GM12878 (cell line): Measurements from ENCODE around the gene CAPN14. TPM values are rescaled to one million over a fixed set of nuclear protein-coding genes. Genes with fewer than 3 reads are reported as not detected.
"Not testable (repeated sequence)": the region's sequence is repeated elsewhere in the genome, so short reads cannot be mapped to it uniquely, and the experiment has no call there.

ENCODE experiments used
- ATAC-seq: fragments of 200-7000 bp; cut with Tn5 transposase; 3 replicates; pipeline ENCODE4 v1.9.1; 2020; ENCODE audit warnings: mild to moderate bottlenecking, moderate library complexity
- BruUV-seq: library from RNA; stranded (reverse); fragments of 400-500 nt; replicated peaks from 2 replicates; lab custom pipeline; 2021; lab: Mats Ljungman, UMichigan
- CTCF ChIA-PET: fragments of 300-600 bp; sonication (Branson Sonifier 250); formaldehyde crosslinking; extraction: SDS; loops from one replicate; lab custom pipeline; 2021; ENCODE audit warnings: inconsistent platforms; lab: Yijun Ruan, JAX
- POLR2A ChIA-PET: fragments of 350-600 bp; formaldehyde crosslinking; extraction: SDS; loops from one replicate; lab custom pipeline; 2021; ENCODE audit warnings: inconsistent platforms; lab: Charles Lee
- RAD21 ChIA-PET: fragments of 300-600 bp; sonication (Branson Sonifier 250); formaldehyde crosslinking; loops from one replicate; lab custom pipeline; 2023; ENCODE audit warnings: antibody characterized with exemption; ENCODE audit not compliant: unreplicated experiment; lab: Charles Lee
- SMC1A ChIA-PET: fragments of 300-600 bp; sonication (Branson Sonifier 250); formaldehyde crosslinking; loops from one replicate; lab custom pipeline; 2023; ENCODE audit not compliant: unreplicated experiment, uncharacterized antibody; lab: Charles Lee
- DNase-seq: peaks from one replicate; pipeline ENCODE4 v3.0.0-alpha.2; 2011; ENCODE audit warnings: low read depth, low spot score
- FAIRE-seq: peaks from 3 replicates; lab custom pipeline; 2011; peaks lifted over from hg19 to GRCh38; lab: Jason Lieb, UNC
- H2AFZ ChIP-seq: 2 replicates; pipeline ENCODE4 v1.6.0; 2011; ENCODE audit warnings: low read depth, low read length, control low read depth; ENCODE audit not compliant: control insufficient read depth
- H3K27ac ChIP-seq: 2 replicates; pipeline ENCODE4 v1.5.1; 2011; ENCODE audit warnings: control low read depth; ENCODE audit not compliant: control insufficient read depth, insufficient read depth
- H3K27me3 ChIP-seq, 2 experiments: replicated peaks in 1 of 2; 2 replicates each; pipeline versions ENCODE4 v1.6.0 to v1.6.1; 2011; ENCODE audit warnings: low read length in 1 of 2; ENCODE audit not compliant: control insufficient read depth in 2 of 2, insufficient read depth in 2 of 2
- H3K36me3 ChIP-seq, 2 experiments: 2 replicates each; pipeline ENCODE4 v1.5.1; 2011; ENCODE audit warnings: low read length in 1 of 2; ENCODE audit not compliant: control insufficient read depth in 2 of 2, insufficient read depth in 2 of 2
- H3K4me1 ChIP-seq: 2 replicates; pipeline ENCODE4 v1.6.1; 2011; ENCODE audit warnings: mild to moderate bottlenecking, low read length, moderate library complexity, mixed read lengths; ENCODE audit not compliant: control insufficient read depth, insufficient read depth
- H3K4me2 ChIP-seq: 2 replicates; pipeline ENCODE4 v1.6.0; 2011; ENCODE audit warnings: control low read depth; ENCODE audit not compliant: control insufficient read depth, insufficient read depth
- H3K4me3 ChIP-seq: fragments of 200-600 bp; sonication (generic); 2 replicates; pipeline ENCODE4 v1.5.1; 2016
- H3K79me2 ChIP-seq: 2 replicates; pipeline ENCODE4 v1.6.0; 2011; ENCODE audit warnings: low read length; ENCODE audit not compliant: control insufficient read depth, insufficient read depth
- H3K9ac ChIP-seq: 2 replicates; pipeline ENCODE4 v1.8.0; 2011; ENCODE audit warnings: low read length, control low read depth, mixed read lengths; ENCODE audit not compliant: control insufficient read depth, insufficient read depth
- H3K9me3 ChIP-seq: replicated peaks from 3 replicates; pipeline ENCODE4 v1.5.1; 2011; ENCODE audit warnings: mild to moderate bottlenecking, low read length; ENCODE audit not compliant: control insufficient read depth, insufficient read depth
- H4K20me1 ChIP-seq: 2 replicates; pipeline ENCODE4 v1.6.0; 2011; ENCODE audit not compliant: control insufficient read depth, insufficient read depth
- CEBPB ChIP-seq, 2 experiments: fragments of 150-350 bp in 1 of 2; IDR thresholded peaks; 2 replicates each; pipeline ENCODE4 v1.6.1; 2012 to 2014; ENCODE audit warnings: low read depth in 2 of 2, low read length in 2 of 2, borderline replicate concordance in 1 of 2, inconsistent platforms in 1 of 2
- FOS ChIP-seq: IDR thresholded peaks from 3 replicates; pipeline ENCODE4 v1.6.1; 2011; ENCODE audit warnings: borderline replicate concordance; ENCODE audit not compliant: insufficient read length; ENCODE audit errors: extremely low read depth
- FOXM1 ChIP-seq: IDR thresholded peaks from 2 replicates; pipeline ENCODE4 v1.6.1; 2012; ENCODE audit warnings: low read depth, mild to moderate bottlenecking, inconsistent platforms, low read length, moderate library complexity
- JUND ChIP-seq: IDR thresholded peaks from 2 replicates; pipeline ENCODE4 v1.6.1; 2012; ENCODE audit warnings: low read depth, mild to moderate bottlenecking, low read length, improper control_type of control experiment, moderate library complexity
- MEF2B ChIP-seq: fragments of 450-650 bp; IDR thresholded peaks from 2 replicates; pipeline ENCODE4 v1.6.1; 2018; ENCODE audit warnings: mild to moderate bottlenecking, moderate library complexity; ENCODE audit not compliant: partially characterized antibody, poor library complexity, severe bottlenecking
- MTA3 ChIP-seq: IDR thresholded peaks from 2 replicates; pipeline ENCODE4 v1.6.1; 2012; ENCODE audit warnings: low read length, inconsistent platforms, borderline replicate concordance
- NFYB ChIP-seq: IDR thresholded peaks from 2 replicates; pipeline ENCODE4 v1.6.1; 2011; ENCODE audit warnings: low read depth, mild to moderate bottlenecking, low read length, improper control_type of control experiment, moderate library complexity; ENCODE audit not compliant: insufficient read depth
- RELA ChIP-seq: fragments of 450-650 bp; IDR thresholded peaks from 2 replicates; pipeline ENCODE4 v1.8.0; 2014; ENCODE audit warnings: borderline replicate concordance; ENCODE audit not compliant: partially characterized antibody
- WGBS: methylation state at CpG from one replicate; pipeline ENCODE4 v1.1.6; 2016; ENCODE audit warnings: low lambda C conversion rate; ENCODE audit not compliant: insufficient replicate concordance, insufficient coverage; ENCODE audit errors: missing lambda C conversion rate; 5-methylcytosine and 5-hydroxymethylcytosine counted together
- in situ Hi-C: fragments of 300-500 bp; cut with MboI; formaldehyde crosslinking; loops from 9 replicates; pipeline ENCODE4 v1.14.3; 2018; ENCODE audit warnings: mixed read lengths
- intact Hi-C: fragments of 100-400 bp; cut with micrococcal nuclease; formaldehyde crosslinking; loops from one replicate; pipeline ENCODE4 v1.14.2; 2022; ENCODE audit not compliant: unreplicated experiment
- polyA plus RNA-seq, 11 experiments: library from polyadenylated mRNA; depleted of rRNA in 4 of 11; unstranded in 6 of 11; stranded (reverse) in 5 of 11; fragments of >200 nt; fragmentation: Nextera tagmentation in 4 of 11; fragmentation: Illumina TruSeq in 1 of 11; extraction: Ambion mirVana in 4 of 11; extraction: Trizol in 1 of 11; gene quantifications; 1 replicate in 1 of 11; 2 replicates in 10 of 11; pipeline versions ENCODE4 v1.2.1 to v1.2.3, GENCODE V29; 2011 to 2016; ENCODE audit warnings: inconsistent platforms in 2 of 11, missing spikeins in 2 of 11, low read depth in 1 of 11
- total RNA-seq, 4 experiments: library from RNA; depleted of rRNA in 3 of 4; stranded (reverse); fragments of >200 nt in 3 of 4; fragmentation: Illumina TruSeq in 1 of 4; extraction: Trizol in 1 of 4; gene quantifications; 2 replicates each; pipeline versions ENCODE4 v1.2.1 to v1.2.3, GENCODE V29; 2013 to 2021

The CAPN14 gene
- total and polyA plus RNA-seq, 10 of the 15 experiments (the other 5 are each of a cell fraction or from before 2014, with no cell fraction given), result 0.08 to 1.5 (median 1.1) TPM

DNA sequence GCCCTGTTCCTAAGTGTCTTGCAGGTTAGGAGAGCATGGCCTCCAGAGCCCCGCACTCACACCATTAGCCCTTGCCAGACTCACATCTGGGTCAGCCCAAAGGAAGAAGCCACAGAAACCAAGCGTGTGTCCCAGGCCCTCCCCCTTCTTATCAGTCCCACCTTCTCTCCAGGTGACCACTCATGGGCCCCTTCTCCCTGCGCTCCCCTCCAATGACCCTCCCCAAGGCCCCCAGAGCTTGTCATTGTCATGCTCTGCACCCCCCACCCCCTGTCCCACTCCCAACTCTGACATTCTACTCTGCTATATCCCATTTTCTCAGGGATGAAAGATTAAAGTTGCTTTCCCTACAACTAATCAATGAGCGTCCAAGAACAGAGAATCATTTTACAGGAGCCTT is 30.1 kb downstream of the CAPN14 start:
- no peak overlapping the region for H2AFZ ChIP-seq
- DNase-seq (no peak), ATAC-seq (no peak), FAIRE-seq (no peak)
- no peaks in the 10 kb centered on the region for H3K9me3 ChIP-seq
- TF ChIP-seq MEF2B (no peak), CEBPB (IDR thresholded peaks at IDR 0.05; ENCODE audit: borderline replicate concordance in 1 of 2, low read depth in 2 of 2, low read length in 2 of 2) (no peak), FOS (no peak), FOXM1 (no peak), MTA3 (no peak), RELA (no peak), NFYB (no peak), JUND (no peak)
- no peak overlapping the region for H3K27ac ChIP-seq
- no TSS peak for BruUV-seq
- ChIA-PET RAD21 (no interaction called here), CTCF (interaction anchor here (2.0 kb wide), 1 partner anchor 17 kb away, joined by 11 read pairs; no protein-coding TSS in a partner anchor), POLR2A (no interaction called here), SMC1A (no interaction called here)
- H3K4me1 ChIP-seq, result no peaks in the 10 kb centered on the region
- WGBS, result 31% methylated on average over 4 of the region's 4 CpGs
- H3K79me2 ChIP-seq, result no peaks in the 10 kb centered on the region
- H3K4me3 ChIP-seq, result no peak overlapping the region
- in situ Hi-C loops (no loop called here), intact Hi-C loops (no loop called here)
- no peaks in the 10 kb centered on the region for H3K27me3 ChIP-seq
- no peaks in the 10 kb centered on the region for H3K36me3 ChIP-seq
- no peak overlapping the region for H3K9ac ChIP-seq
- H3K4me2 ChIP-seq, result no peak overlapping the region
- H4K20me1 ChIP-seq, result no peaks in the 10 kb centered on the region

DNA sequence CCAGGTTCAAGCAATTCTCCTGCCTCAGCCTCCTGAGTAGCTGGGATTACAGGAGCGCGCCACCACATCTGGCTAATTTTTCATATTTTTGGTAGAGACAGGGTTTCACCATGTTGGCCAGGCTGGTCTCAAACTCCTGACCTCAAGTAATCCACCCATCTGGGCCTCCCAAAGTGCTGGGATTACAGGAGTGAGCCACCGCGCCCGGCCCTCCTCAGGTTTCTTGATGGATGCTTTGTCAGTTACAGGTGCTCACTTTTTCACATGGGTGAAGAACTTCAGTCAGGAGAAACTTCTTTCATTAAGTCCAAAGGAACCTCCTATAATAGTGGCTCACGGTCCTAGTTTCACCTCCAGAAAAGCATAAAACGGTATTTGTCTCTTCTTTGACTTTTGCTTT is 33.3 kb downstream of the CAPN14 start:
- in situ Hi-C loops, POLR2A ChIA-PET: not testable (repeated sequence)

More for the DNA sequence above, 33.3 kb downstream of the CAPN14 start:
- H3K27me3 ChIP-seq, H3K4me1 ChIP-seq, H3K9me3 ChIP-seq, CTCF ChIA-PET, H3K4me2 ChIP-seq, intact Hi-C loops, H4K20me1 ChIP-seq, RAD21 ChIA-PET, H3K27ac ChIP-seq, H3K4me3 ChIP-seq, H3K9ac ChIP-seq, H3K79me2 ChIP-seq, BruUV-seq, ATAC-seq, H3K36me3 ChIP-seq, DNase-seq, FAIRE-seq, H2AFZ ChIP-seq, SMC1A ChIA-PET: not testable (repeated sequence)
- WGBS, result 76% methylated on average over 7 of the region's 7 CpGs
